ENCODE data around the gene SLC25A24.

The SLC25A24 gene

DNA sequence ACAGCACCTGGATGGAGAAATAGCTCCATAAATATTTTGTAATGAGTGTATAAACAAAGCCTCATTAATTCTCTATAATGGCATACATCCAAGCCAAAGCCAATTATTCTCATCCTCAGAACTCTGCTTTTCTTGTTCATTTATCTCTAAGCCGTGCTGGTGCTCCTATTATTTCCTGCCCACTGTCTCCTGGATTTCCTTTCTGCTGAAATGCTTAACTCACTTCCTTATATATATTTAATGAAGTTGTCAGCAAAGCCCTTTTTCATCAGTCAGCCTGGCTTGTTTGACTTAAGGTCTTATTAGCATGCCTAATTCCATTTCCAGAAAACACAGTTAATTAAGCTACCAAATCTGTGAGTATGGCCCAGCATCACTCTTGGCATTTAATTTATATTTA, 93.4 kb downstream of the SLC25A24 start:
- no peaks in the 10 kb centered on the region for H3K36me3 ChIP-seq (ENCODE audit: control insufficient read depth, insufficient read depth, low read length)
- no peak for DNase-seq (ENCODE audit: extremely low read depth, insufficient read length)
- TF ChIP-seq, protein P1, sequence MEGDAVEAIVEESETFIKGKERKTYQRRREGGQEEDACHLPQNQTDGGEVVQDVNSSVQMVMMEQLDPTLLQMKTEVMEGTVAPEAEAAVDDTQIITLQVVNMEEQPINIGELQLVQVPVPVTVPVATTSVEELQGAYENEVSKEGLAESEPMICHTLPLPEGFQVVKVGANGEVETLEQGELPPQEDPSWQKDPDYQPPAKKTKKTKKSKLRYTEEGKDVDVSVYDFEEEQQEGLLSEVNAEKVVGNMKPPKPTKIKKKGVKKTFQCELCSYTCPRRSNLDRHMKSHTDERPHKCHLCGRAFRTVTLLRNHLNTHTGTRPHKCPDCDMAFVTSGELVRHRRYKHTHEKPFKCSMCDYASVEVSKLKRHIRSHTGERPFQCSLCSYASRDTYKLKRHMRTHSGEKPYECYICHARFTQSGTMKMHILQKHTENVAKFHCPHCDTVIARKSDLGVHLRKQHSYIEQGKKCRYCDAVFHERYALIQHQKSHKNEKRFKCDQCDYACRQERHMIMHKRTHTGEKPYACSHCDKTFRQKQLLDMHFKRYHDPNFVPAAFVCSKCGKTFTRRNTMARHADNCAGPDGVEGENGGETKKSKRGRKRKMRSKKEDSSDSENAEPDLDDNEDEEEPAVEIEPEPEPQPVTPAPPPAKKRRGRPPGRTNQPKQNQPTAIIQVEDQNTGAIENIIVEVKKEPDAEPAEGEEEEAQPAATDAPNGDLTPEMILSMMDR (IDR thresholded peaks at IDR 0.05; ENCODE audit: insufficient read depth, low read length, poor library complexity, severe bottlenecking): no peak
- no peaks in the 10 kb centered on the region for H3K27me3 ChIP-seq (replicated peaks; ENCODE audit: control insufficient read depth, insufficient read depth, low read length)
- H3K4me3 ChIP-seq (replicated peaks; ENCODE audit: low read depth, low read length): no peak overlapping the region

DNA sequence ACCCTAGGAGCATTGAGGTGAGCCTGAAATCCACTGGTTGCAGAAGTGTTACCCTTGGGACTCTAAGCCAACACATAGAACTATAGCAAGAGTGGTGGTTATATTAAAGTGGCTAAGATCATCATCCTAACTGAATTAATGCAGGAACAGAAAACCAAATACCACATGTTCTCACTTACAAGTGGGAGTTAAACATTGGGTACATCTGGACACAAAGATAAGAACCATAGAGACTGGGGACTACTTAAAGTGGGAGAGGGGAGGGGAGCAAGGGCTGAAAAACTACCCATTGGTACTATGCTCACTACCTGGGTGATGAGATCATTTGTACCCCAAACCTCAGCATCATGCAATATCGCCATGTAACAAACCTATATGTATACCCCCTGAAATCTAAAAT, 100.0 kb downstream of the SLC25A24 start:
- H3K4me3 ChIP-seq (replicated peaks; ENCODE audit: low read depth, low read length): no peak overlapping the region
- TF ChIP-seq, protein P1 (IDR thresholded peaks at IDR 0.05; ENCODE audit: insufficient read depth, low read length, poor library complexity, severe bottlenecking): no peak
- no peak for DNase-seq (ENCODE audit: extremely low read depth, insufficient read length)
- no peaks in the 10 kb centered on the region for H3K27me3 ChIP-seq (replicated peaks; ENCODE audit: control insufficient read depth, insufficient read depth, low read length)
- H3K36me3 ChIP-seq (ENCODE audit: control insufficient read depth, insufficient read depth, low read length): no peaks in the 10 kb centered on the region

DNA sequence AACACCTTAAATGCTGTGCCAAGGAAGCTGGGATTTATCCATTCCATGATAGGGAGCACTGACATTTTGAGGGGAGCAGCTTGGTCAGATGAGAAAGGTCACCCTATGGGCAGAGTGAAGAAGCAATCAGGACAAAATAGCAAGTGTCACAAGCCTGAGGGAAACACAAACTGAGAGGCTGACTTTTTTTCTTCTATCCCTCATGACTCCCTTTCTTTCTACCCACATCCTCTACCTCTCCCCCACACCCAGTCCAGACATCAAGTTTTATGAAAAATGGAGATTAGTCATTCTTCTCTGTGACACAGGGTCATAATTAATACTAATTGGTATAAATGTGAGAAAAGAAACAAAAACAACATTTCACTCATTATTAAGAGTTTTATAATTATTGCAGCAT, 103.1 kb downstream of the SLC25A24 start:
- TF ChIP-seq, protein P1 (IDR thresholded peaks at IDR 0.05; ENCODE audit: insufficient read depth, low read length, poor library complexity, severe bottlenecking): no peak
- no peaks in the 10 kb centered on the region for H3K27me3 ChIP-seq (replicated peaks; ENCODE audit: control insufficient read depth, insufficient read depth, low read length)
- H3K4me3 ChIP-seq (replicated peaks; ENCODE audit: low read depth, low read length): no peak overlapping the region
- no peaks in the 10 kb centered on the region for H3K36me3 ChIP-seq (ENCODE audit: control insufficient read depth, insufficient read depth, low read length)
- no peak for DNase-seq (ENCODE audit: extremely low read depth, insufficient read length)

DNA sequence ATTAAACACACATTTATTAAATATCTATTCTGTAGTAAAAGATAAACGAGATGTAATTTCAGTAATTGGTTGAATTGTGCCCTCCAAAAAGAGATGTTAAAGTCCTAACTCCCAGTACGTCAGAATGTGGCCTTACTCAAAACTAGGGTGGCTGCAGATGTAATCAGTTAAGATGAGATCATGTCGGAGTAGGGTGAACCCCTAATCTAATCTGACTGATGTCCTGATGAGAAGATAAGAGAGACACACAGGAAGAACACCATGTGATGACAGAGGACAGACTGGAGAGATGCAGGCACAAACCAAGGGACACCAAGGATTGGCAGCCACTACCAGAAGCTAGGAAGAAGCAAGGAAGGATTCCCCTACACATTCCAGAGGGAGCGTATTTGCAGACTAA, 104.1 kb downstream of the SLC25A24 start:
- Histone ChIP-seq H3K27me3 (replicated peaks; ENCODE audit: control insufficient read depth, insufficient read depth, low read length) (no peaks in the 10 kb centered on the region), H3K36me3 (ENCODE audit: control insufficient read depth, insufficient read depth, low read length) (no peaks in the 10 kb centered on the region), H3K4me3 (replicated peaks; ENCODE audit: low read depth, low read length) (no peak overlapping the region)
- DNase-seq (ENCODE audit: extremely low read depth, insufficient read length): no peak
- TF ChIP-seq, protein P1 (IDR thresholded peaks at IDR 0.05; ENCODE audit: insufficient read depth, low read length, poor library complexity, severe bottlenecking): no peak

DNA sequence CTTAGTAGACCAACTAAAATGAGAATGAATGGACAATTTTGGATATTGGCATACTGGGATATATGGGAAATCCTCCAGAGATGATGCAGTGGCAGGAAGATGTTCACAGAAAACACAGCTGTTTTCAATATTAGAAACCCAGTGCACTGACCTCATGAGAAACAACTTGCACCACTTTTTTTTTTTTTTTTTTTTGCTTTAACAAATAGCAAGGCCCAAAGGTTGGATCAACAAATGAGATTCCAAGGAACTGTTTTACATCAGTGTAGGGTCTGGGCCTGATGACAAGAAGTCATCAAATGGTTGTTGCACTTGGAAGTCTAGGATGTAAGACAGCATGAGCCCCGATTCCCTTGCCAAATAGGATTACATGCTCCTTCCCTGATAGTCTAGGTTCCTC, 110.7 kb downstream of the SLC25A24 start:
- peaks cover 2% of the 10 kb centered on the region for H3K27me3 ChIP-seq (replicated peaks; ENCODE audit: control insufficient read depth, insufficient read depth, low read length)
- no peaks in the 10 kb centered on the region for H3K36me3 ChIP-seq (ENCODE audit: control insufficient read depth, insufficient read depth, low read length)
- TF ChIP-seq, protein P1 (IDR thresholded peaks at IDR 0.05; ENCODE audit: insufficient read depth, low read length, poor library complexity, severe bottlenecking): no peak
- DNase-seq (ENCODE audit: extremely low read depth, insufficient read length): no peak
- no peak overlapping the region for H3K4me3 ChIP-seq (replicated peaks; ENCODE audit: low read depth, low read length)

DNA sequence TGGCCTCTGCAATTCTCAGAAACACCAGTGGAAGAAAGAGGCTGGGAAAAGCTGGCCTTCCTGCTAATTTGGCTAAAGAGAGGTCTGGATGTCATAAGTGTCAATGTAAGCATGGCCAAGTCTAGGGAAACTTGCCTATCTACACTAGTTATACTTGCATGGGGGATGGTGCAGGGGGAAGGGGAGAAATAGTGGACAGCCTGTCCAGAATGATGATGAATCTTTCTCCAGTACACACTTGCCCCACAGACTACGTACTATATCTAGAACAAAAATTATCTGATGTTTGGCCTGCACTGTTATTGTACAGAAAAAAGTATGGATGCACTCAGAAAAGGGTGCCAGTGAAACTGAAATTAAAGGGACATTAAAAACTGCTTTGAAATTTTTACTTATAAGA, 114.5 kb downstream of the SLC25A24 start:
- DNase-seq (ENCODE audit: extremely low read depth, insufficient read length): no peak
- Histone ChIP-seq H3K4me3 (replicated peaks; ENCODE audit: low read depth, low read length) (no peak overlapping the region), H3K27me3 (replicated peaks; ENCODE audit: control insufficient read depth, insufficient read depth, low read length) (peaks cover 2% of the 10 kb centered on the region), H3K36me3 (ENCODE audit: control insufficient read depth, insufficient read depth, low read length) (no peaks in the 10 kb centered on the region)
- TF ChIP-seq, protein P1 (IDR thresholded peaks at IDR 0.05; ENCODE audit: insufficient read depth, low read length, poor library complexity, severe bottlenecking): no peak

Data from GM06990 (cell line).